Fibroblast of peridontal ligament (primary cell): ENCODE measurements around the gene AQP12A.

Experiments
- DNase-seq: peaks from one replicate; pipeline ENCODE4 v3.0.0-alpha.2; 2010; ENCODE audit errors: extremely low read depth

Gene AQP12A

GRCh38 chr2:240707043-240707756 lies 15.5 kb downstream of the AQP12A start:
- no peak for DNase-seq

- DNase-seq = no peak
Observed at GRCh38 chr2:240707821-240708220, 16.2 kb downstream of the AQP12A start.

- DNase-seq = no peak
Observed at GRCh38 chr2:240708457-240708856, 16.8 kb downstream of the AQP12A start.

- DNase-seq = no peak
Observed at GRCh38 chr2:240711296-240711695, 19.6 kb downstream of the AQP12A start.

GRCh38 chr2:240711701-240712100 lies 20.0 kb downstream of the AQP12A start:
- no peak for DNase-seq

GRCh38 chr2:240712121-240712520 lies 20.5 kb downstream of the AQP12A start:
- no peak for DNase-seq

- DNase-seq = no peak
Observed at GRCh38 chr2:240713071-240713927, 21.6 kb downstream of the AQP12A start.

- no peak for DNase-seq
Observed at GRCh38 chr2:240713928-240714746, 22.5 kb downstream of the AQP12A start.

- DNase-seq = no peak
Observed at GRCh38 chr2:240714747-240715725, 23.4 kb downstream of the AQP12A start.

- DNase-seq = no peak
Observed at GRCh38 chr2:240716130-240716798, 24.6 kb downstream of the AQP12A start.

- no peak for DNase-seq
Observed at GRCh38 chr2:240717181-240717641, 25.5 kb downstream of the AQP12A start.

GRCh38 chr2:240717681-240718581 lies 26.3 kb downstream of the AQP12A start:
- no peak for DNase-seq

GRCh38 chr2:240718896-240719490 lies 27.3 kb downstream of the AQP12A start:
- DNase-seq = no peak

- no peak for DNase-seq
Observed at GRCh38 chr2:240719676-240720545, 28.2 kb downstream of the AQP12A start.

GRCh38 chr2:240720686-240721595 lies 29.3 kb downstream of the AQP12A start:
- DNase-seq = no peak

GRCh38 chr2:240721596-240722180 lies 30.0 kb downstream of the AQP12A start:
- DNase-seq = no peak
